Fibroblast of peridontal ligament (primary cell): ENCODE data around the gene HDGFL1.

ENCODE experiments used
- DNase-seq: peaks from one replicate; pipeline ENCODE4 v3.0.0-alpha.2; 2010; ENCODE audit errors: extremely low read depth

HDGFL1 gene

DNA sequence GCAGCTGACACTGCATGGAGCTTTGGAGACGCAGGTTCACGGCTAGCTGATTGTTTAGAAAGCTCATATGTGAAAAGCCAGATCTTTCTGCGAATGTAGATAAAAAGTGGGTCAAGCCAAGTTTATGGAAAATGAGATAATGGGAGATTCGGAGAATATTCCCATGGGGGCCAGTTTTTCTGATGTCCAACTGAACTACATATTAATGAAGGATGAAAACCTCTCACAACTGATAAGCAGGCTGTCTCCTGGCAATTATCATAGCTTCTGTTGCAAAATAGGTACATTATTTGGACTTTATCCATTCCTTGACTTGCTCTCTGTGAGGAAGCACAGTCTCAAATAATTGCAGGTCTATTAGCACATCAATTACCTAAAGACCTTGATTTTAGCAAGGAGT, 21.1 kb downstream of the HDGFL1 start:
- DNase-seq = no peak

DNA sequence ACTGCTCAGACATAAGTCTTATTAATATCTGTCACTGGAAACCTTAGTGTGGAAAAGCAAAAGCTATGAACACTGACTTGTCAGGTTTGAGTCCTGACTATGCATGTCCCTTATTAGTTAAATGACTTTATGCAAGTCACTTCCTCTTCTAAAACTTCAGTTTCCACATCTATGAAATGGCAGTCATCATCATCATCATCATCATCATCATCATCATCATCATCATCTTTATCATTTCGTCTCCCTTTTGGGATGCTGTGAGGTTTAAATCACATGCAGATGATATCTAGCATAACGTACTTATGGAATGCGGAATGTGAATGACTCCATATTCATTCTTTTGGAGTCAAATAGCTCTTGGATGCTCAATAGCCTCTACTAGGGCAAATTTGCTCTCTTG, 24.5 kb downstream of the HDGFL1 start:
- DNase-seq = no peak

- DNase-seq = no peak
Observed at GRCh38 chr6:22596011-22596410, 26.6 kb downstream of the HDGFL1 start.

- DNase-seq = no peak
Observed at GRCh38 chr6:22598339-22598738, 29.0 kb downstream of the HDGFL1 start.

DNA sequence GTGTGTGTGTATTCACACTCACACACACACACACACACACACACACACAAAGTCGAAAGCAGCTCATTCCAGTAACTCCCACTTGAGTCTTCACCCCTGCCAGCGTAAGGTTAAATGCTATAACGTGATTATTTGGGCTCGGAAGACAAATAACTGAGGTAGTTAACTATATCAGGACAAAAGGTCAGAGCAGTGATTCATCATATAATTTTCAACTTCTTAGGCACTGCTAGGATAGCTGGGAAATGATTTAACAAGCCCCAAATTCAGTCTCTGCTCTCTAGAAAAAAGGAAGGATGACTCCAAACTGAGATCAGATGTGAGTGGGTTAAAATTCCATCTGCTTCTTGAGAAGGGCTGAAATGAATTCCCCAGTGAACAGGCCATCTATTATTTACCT, 30.7 kb downstream of the HDGFL1 start:
- peak; percentile 27 for DNase-seq

- DNase-seq = no peak
Observed at GRCh38 chr6:22601984-22602383, 32.6 kb downstream of the HDGFL1 start.

GRCh38 chr6:22605736-22606135, 36.4 kb downstream of the HDGFL1 start:
- DNase-seq = no peak

DNA sequence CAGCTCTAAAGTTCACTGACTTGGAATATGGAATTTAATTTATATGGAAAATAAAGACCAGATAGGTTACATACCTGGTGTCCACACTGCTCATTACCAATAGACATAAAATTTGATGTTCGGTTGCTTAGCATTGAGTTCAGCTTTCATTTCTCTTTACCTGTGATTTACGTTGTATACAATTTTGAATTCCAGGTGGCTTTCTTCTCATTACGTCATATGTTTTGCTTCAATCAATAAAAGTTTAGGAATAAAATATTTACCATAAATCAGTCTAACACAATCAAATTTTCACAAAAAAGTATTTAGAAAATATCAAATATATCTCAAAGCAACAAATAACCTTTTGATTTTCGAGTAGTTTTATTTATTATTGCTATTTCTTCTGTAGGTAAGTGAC, 40.8 kb downstream of the HDGFL1 start:
- DNase-seq = no peak

DNA sequence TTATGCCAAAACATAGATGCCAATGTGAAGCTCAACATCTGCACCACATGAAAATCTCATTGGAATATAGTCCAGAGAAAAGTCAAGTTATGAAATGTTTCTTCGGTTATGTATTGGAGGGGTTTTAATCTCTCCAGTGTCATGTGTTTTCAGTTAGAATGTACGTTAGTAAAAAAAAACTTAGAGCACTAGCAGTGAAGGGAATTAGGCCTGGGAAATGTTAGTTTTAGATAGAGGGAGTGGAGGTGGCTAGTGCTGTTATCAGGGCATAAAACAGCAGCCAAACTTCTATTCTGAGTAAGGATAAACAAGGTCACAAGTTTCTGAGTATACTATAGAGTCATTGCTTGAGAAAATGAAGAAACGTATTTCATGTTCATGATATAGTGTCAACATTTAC, 42.9 kb downstream of the HDGFL1 start:
- peak; percentile 63 for DNase-seq

DNA sequence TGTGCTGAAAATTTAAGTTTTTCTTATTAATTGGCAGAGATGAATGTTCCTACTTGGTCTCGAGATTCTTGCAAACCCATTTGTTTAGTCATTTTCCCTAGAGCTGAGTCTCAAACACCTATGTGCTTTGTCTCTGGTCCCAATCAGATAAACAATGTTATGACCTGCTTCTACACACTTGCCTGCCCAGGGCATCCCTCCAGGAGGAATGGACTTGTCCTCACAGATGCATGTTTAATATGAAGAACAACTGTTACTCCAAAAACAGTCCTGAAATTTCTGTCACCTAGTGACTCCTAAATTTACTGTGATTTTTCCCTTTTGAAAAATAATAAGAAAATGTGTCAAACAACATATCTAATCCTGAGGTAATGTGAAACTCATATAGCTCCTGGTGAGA, 43.7 kb downstream of the HDGFL1 start:
- no peak for DNase-seq

DNA sequence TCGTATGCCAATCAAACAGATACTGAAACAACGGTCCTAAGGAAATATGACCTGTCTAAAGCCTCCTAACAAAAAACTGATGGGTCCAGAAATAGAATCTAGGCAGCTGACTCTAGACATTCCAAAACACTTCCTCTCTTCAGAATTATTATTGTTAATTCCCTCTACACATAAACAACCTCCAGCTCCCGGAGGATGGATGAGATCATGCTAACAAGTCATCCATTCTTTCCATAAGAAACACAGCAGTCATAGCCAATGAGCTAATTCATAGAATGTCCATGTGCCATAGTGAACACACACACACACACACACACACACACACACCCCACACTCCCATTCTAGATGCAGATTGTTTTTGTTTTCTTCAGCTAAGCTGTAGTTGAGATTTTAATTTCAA, 44.3 kb downstream of the HDGFL1 start:
- DNase-seq = peak; percentile 97

GRCh38 chr6:22614547-22614946, 45.2 kb downstream of the HDGFL1 start:
- DNase-seq = peak; percentile 84

GRCh38 chr6:22621028-22621427, 51.7 kb downstream of the HDGFL1 start:
- no peak for DNase-seq
